ENCODE measurements around the gene NFASC.

NFASC gene

GRCh38 chr1:204976646-204977045 lies 106.0 kb downstream of the NFASC start:
- in situ Hi-C loops (cut with HindIII; ENCODE audit: low sequenced_read_pairs) = no loop called here

DNA sequence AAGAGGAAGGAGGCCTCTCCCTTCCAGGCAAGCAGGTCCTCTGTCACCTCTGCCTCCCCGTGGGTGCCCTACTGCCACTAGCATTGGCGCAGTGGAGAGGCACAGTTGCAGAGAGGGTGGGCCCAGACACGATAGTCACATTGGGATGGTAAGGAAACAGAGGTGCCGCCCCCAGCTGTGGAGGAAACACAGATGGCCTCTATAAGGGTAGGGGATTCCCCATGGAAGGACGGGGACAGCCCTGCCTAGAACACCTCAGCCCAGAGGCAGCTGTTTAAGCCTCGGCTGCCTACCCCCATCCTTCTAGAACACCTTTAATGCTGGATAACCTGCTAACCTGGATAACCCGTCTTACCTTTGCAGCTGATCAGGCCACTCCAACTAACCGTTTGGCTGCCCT lies 106.7 kb downstream of the NFASC start:
- in situ Hi-C loops (cut with HindIII; ENCODE audit: low sequenced_read_pairs) = no loop called here

GRCh38 chr1:204978782-204979181 lies 108.1 kb downstream of the NFASC start:
- in situ Hi-C loops (cut with HindIII; ENCODE audit: low sequenced_read_pairs) = no loop called here

DNA sequence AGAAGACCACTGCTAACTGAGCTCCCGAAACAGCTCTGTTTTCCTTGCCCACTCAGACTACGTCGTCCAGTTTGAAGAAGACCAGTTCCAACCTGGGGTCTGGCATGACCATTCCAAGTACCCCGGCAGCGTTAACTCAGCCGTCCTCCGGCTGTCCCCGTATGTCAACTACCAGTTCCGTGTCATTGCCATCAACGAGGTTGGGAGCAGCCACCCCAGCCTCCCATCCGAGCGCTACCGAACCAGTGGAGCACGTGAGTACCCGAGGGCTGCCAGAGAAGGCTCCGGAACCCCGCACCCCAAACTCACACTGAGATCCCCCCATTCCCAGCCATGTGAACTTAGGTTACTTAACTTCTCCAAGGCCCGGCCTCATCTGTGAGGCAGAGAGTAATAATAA lies 108.6 kb downstream of the NFASC start:
- in situ Hi-C loops (cut with HindIII; ENCODE audit: low sequenced_read_pairs) = no loop called here

GRCh38 chr1:204979891-204980649 lies 109.4 kb downstream of the NFASC start:
- in situ Hi-C loops (cut with HindIII; ENCODE audit: low sequenced_read_pairs) = no loop called here

DNA sequence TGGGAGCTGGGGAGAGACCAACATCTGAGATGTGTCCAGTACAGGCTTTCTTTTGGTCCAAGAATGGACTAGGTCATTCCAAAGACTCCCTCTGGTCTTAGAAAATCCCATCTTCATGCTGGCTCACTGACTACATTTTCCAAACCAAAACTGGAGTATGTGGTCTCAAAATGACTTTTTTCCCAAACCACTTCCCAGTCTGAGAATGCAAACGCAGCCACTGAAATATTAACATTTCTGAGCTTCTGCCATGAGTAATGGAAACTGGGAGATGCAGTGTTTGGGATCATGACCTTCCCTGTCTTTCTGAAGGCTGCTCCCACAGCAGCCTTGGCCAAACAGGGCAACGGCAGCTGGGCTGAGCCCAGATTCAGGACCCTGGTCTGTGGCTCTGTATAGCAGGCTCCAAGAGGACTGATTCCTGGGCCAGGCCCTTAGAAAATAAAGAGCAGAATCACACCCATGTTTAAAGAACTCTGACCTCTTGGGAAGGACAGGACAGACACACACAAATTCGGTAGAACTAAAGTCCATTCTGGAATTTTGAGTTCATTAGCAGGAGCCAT lies 110.3 kb downstream of the NFASC start:
- in situ Hi-C loops (cut with HindIII; ENCODE audit: low sequenced_read_pairs) = no loop called here

- in situ Hi-C loops (cut with HindIII; ENCODE audit: low sequenced_read_pairs) = no loop called here
Observed at GRCh38 chr1:204983136-204983535, 112.5 kb downstream of the NFASC start.

GRCh38 chr1:204983881-204984280 lies 113.2 kb downstream of the NFASC start:
- in situ Hi-C loops (cut with HindIII; ENCODE audit: low sequenced_read_pairs) = no loop called here

GRCh38 chr1:204984499-204984898 lies 113.8 kb downstream of the NFASC start:
- in situ Hi-C loops (cut with HindIII; ENCODE audit: low sequenced_read_pairs) = no loop called here

GRCh38 chr1:204986181-204986580 lies 115.5 kb downstream of the NFASC start:
- in situ Hi-C loops (cut with HindIII; ENCODE audit: low sequenced_read_pairs) = no loop called here

DNA sequence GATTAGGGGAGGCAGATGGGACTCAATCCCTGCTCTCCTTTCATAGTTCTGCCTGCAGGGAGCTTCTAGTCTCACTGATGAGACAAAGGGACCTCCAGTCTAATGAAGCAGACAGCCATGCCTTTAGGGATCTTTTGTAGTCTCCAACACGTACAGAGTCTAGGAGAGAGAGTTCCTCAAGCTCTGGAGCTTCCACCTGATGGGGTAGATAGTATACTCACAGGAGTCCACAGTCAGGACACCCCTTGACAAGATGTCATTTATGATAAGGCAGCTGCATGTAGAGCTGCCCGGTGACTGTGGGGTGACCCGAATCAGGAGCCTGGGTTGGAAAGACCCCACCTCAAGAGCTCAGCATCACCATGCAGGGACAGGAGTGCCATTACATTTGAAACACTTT lies 117.0 kb downstream of the NFASC start:
- in situ Hi-C loops (cut with HindIII; ENCODE audit: low sequenced_read_pairs) = no loop called here

DNA sequence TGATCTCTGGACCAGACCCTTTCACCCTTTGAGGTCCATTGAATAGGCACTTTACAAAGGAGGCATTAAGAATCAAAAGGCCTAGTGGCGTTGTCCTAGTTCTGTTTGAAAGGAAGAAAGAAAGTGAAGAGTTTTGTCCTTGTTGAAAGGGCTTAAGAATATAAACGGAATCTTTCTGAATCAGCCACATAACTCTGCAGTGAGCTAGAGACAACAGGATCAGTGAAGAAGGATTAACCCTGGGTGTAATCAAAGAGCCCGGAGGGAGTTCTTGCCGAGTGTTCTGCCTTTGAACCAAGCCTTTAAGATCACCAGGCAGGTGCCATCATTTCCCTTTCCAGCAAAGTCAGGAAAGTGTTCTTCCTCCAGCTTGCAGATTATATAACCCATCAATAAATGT lies 117.5 kb downstream of the NFASC start:
- in situ Hi-C loops (cut with HindIII; ENCODE audit: low sequenced_read_pairs) = no loop called here

- in situ Hi-C loops (cut with HindIII; ENCODE audit: low sequenced_read_pairs) = no loop called here
Observed at GRCh38 chr1:204989266-204990058, 118.8 kb downstream of the NFASC start.

- in situ Hi-C loops (cut with HindIII; ENCODE audit: low sequenced_read_pairs) = no loop called here
Observed at GRCh38 chr1:204990059-204990664, 119.5 kb downstream of the NFASC start.

DNA sequence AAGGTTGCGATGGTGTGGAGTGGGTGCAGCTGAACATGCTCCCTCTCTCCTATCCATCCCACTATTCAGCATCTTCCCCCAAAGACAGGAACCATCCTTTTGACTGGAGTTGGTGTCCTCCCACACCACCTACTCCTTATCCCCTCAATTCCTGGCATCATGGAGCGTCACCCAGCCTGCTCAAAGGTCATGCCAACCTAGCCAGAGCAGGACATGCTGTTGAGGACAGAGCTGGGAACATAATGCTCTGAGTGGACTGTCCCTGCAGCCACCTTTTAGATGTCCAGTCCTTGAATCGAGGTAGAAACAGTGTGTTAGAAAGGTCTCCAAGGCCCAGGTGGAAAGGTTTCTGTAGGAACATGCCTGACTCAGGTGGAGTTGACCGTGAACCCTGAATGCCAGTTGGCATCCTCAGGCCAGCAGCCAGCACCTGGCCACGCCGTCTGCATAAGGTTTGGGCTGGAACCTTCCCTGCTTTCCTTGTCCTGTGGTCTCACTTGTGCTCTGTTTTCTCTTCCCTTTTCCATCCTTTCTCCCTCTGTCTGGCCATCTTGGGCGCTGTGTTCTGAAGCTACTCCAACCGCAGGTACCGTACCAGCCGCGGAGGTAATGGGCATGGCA lies 120.2 kb downstream of the NFASC start:
- in situ Hi-C loops (cut with HindIII; ENCODE audit: low sequenced_read_pairs) = no loop called here

DNA sequence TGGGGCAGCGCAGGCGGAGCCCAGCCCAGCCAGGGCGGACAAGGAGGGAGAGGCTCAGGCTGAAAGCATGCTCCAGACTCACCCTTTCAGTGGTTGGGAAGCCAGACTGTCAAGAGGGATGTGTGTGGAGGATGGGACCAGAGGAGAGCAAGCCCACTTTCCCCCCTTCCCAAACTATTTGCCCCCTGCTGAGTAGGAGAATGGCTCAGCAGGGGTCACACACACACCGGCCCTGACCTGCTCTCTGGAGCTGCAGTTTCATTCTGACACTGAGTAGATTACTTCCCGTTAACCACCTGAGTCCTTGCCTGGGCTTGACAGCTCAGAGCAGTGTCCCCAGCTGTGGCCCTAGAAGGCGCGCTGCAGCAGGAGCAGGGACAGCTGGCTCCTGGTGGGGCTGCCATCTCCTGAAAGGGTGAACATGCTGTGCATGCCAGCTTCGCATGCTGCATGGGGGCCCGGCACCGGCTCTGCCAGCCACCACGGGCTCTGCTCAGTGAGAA lies 120.7 kb downstream of the NFASC start:
- in situ Hi-C loops (cut with HindIII; ENCODE audit: low sequenced_read_pairs) = no loop called here

DNA sequence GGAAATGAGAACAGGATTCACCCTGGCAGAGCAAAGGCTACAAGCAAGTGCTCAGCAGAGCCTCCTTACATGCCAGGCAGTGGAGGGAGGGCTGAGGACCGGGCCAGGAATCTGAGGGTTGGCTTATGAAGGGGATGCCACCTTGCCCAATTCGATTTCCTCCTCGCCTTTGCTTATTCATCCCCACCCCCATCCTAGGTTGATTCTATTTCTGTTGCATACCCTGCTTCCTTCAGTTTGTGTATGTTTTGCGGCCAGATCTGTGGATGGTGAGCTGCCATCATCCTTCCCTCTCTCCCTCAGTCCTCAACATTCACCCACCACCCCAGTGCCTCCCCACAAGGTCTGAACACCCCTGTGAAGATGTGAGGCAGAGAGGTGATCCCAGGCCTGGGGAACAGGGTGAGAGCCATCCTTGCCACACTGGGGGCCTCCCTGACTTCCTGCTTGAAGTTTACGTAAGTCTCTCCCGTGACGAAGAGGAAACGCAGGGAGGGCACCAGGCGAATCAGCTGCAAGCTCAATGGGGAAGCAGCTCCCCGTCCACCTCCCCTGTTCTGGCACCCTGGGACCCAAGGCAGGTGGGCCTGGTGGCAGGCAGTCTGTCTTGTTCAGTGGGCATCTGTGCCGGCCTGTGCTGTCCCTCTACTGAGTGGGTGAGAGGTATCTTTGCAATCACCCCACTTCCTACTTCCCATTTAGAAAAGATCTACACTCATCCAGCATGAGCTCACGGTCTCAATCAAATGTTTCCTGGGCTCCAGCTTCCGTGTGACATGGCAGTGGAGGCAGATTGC lies 121.7 kb downstream of the NFASC start:
- in situ Hi-C loops (cut with HindIII; ENCODE audit: low sequenced_read_pairs) = no loop called here

GRCh38 chr1:204992998-204993314 lies 122.3 kb downstream of the NFASC start:
- in situ Hi-C loops (cut with HindIII; ENCODE audit: low sequenced_read_pairs) = no loop called here

DNA sequence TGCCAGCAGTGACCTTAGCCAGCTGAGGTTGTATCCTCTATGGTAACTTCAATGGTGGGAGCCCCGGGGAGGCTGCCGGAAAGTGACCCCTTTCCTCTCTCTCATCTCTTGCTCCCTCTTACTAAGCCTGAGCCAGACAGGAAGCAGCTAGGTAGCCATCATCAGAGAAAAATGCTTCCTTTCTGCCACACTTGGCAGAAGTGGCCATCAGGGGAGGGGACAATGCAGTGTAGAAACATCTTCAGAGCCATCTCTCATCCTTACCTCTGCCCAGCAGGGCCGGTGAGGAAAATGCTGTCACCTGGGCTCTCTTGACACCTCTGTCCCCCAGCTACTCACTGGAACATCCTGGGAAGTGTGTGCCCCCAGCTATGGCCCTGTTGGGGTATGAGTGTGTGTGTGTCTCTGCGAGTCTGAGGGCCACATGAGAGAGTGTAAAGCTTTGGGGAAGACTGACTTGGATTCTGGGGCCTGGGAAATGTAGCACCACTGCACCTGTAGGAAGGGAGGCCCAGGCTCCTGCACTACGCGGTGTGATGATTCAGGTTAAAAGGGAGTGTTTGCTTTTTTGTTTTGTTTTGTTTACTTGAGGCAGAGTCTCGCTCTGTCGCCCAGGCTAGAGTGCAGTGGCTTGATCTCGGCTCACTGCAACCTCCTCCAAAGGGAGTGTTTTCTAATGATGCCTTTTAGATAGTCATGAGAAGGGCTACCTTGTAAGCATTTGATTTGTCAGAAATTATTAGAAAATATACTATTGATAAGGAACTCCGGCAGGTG lies 123.6 kb downstream of the NFASC start:
- in situ Hi-C loops (cut with HindIII; ENCODE audit: low sequenced_read_pairs) = no loop called here

DNA sequence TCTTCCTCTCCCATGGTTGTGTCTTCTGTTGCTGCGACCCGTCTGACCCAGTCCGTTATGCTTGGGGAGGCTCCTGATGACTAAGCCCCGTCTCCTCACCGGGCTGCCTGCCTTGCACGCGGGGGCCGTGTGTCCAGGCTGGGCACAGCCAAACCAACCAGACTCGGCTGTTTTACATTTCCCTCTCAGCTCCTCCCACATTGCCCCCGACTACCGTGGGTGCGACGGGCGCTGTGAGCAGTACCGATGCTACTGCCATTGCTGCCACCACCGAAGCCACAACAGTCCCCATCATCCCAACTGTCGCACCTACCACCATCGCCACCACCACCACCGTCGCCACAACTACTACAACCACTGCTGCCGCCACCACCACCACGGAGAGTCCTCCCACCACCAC lies 126.3 kb downstream of the NFASC start:
- in situ Hi-C loops (cut with HindIII; ENCODE audit: low sequenced_read_pairs) = no loop called here
